ENCODE results near the gene CASKIN2.

DNA sequence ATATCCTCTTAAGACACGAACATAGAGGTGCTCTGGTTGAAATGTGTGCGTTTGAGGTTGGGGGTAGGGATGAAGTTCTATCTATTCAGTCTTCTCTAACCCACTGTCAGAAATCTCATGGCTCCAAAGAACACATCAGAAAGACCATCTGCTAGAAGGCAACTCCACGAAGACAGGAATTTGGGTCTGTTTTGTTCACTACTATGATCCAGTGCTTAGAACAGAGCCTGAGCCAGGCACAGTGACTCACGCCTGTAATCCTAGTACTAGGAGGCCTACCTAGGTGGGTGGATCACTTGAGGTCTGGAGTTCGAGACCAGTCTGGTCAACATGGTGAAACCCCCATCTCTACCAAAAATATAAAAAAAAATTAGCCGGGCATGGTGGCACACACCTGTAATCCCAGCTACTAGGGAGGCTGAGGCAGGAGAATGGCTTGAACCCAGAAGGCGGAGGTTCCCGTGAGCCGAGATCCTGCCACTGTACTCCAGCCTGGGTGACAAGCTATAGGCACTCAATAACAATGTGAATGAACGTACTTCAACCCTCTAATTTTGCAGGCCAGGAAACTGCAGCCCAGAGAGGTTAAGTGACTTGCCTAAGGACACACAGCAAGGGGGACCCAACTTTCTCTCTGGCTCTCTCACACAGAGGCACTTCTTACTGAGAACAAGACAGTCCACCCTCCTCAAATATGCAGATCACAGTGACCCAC is 2.3 kb downstream of the CASKIN2 start:
- no peak for TF ChIP-seq CTCF (IDR thresholded peaks at IDR 0.05)
- no peak for TF ChIP-seq POLR2AphosphoS2 (conservative IDR thresholded peaks at IDR 0.05; ENCODE audit: low read length)
- TF ChIP-seq, protein P1, sequence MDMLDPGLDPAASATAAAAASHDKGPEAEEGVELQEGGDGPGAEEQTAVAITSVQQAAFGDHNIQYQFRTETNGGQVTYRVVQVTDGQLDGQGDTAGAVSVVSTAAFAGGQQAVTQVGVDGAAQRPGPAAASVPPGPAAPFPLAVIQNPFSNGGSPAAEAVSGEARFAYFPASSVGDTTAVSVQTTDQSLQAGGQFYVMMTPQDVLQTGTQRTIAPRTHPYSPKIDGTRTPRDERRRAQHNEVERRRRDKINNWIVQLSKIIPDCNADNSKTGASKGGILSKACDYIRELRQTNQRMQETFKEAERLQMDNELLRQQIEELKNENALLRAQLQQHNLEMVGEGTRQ (IDR thresholded peaks at IDR 0.05): no peak

Data from A549 (cell line).